HG02642 (cell line): ENCODE data around the gene EDN3.
"Not testable (repeated sequence)": the region's sequence is repeated elsewhere in the genome, so short reads cannot be mapped to it uniquely, and the experiment has no call there.

Experiments used
- ATAC-seq: cut with Tn5 transposase; IDR thresholded peaks from one replicate; pipeline ENCODE4 v1.9.1; 2021; ENCODE audit warnings: mild to moderate bottlenecking; ENCODE audit not compliant: unreplicated experiment, poor library complexity

Gene EDN3

GRCh38 chr20:59333260-59333845 lies 32.9 kb downstream of the EDN3 start:
- no peak for ATAC-seq

GRCh38 chr20:59333951-59334350 lies 33.5 kb downstream of the EDN3 start:
- no peak for ATAC-seq

GRCh38 chr20:59334651-59335300 lies 34.4 kb downstream of the EDN3 start:
- no peak for ATAC-seq

GRCh38 chr20:59335377-59335776 lies 35.0 kb downstream of the EDN3 start:
- no peak for ATAC-seq

- no peak for ATAC-seq
These were observed 36.1 kb downstream of the EDN3 start for GRCh38 chr20:59336540-59336939.

GRCh38 chr20:59338444-59338843 lies 38.0 kb downstream of the EDN3 start:
- ATAC-seq, result not testable (repeated sequence)

GRCh38 chr20:59340201-59340885 lies 39.9 kb downstream of the EDN3 start:
- ATAC-seq, result no peak

- ATAC-seq, result not testable (repeated sequence)
These were observed 41.0 kb downstream of the EDN3 start for GRCh38 chr20:59341285-59342022.

GRCh38 chr20:59342023-59342957 lies 41.9 kb downstream of the EDN3 start:
- no peak for ATAC-seq

GRCh38 chr20:59346061-59346460 lies 45.6 kb downstream of the EDN3 start:
- no peak for ATAC-seq

- no peak for ATAC-seq
These were observed 48.9 kb downstream of the EDN3 start for GRCh38 chr20:59349277-59349676.

- no peak for ATAC-seq
These were observed 50.1 kb downstream of the EDN3 start for GRCh38 chr20:59350330-59351156.

GRCh38 chr20:59351157-59352040 lies 51.0 kb downstream of the EDN3 start:
- no peak for ATAC-seq

- no peak for ATAC-seq
These were observed 52.1 kb downstream of the EDN3 start for GRCh38 chr20:59352541-59352940.

- ATAC-seq, result no peak
These were observed 52.6 kb downstream of the EDN3 start for GRCh38 chr20:59352990-59353389.

- no peak for ATAC-seq
These were observed 54.0 kb downstream of the EDN3 start for GRCh38 chr20:59354460-59354859.

GRCh38 chr20:59355242-59355641 lies 54.8 kb downstream of the EDN3 start:
- no peak for ATAC-seq

- no peak for ATAC-seq
These were observed 56.3 kb downstream of the EDN3 start for GRCh38 chr20:59356662-59357165.
